WTC11 (cell line): ENCODE measurements around the gene ACSM3.

Source experiments
- ARID4B ChIP-seq: sonication (generic); formaldehyde crosslinking; IDR thresholded peaks from 2 replicates; pipeline ENCODE4 v1.8.0; 2023; ENCODE audit warnings: missing genetic modification reagents, mild to moderate bottlenecking, borderline replicate concordance
- CBFB ChIP-seq: sonication (generic); formaldehyde crosslinking; IDR thresholded peaks from 2 replicates; pipeline ENCODE4 v1.8.1; 2022; ENCODE audit warnings: mild to moderate bottlenecking, low read depth, missing genetic modification reagents
- CREM ChIP-seq: sonication (generic); formaldehyde crosslinking; IDR thresholded peaks from 2 replicates; pipeline ENCODE4 v1.8.1; 2022; ENCODE audit warnings: mild to moderate bottlenecking, missing genetic modification reagents, moderate library complexity
- E2F1 ChIP-seq: sonication (generic); formaldehyde crosslinking; IDR thresholded peaks from 2 replicates; pipeline ENCODE4 v1.8.0; 2022; ENCODE audit warnings: mild to moderate bottlenecking, missing genetic modification reagents
- ELF4 ChIP-seq: sonication (generic); formaldehyde crosslinking; IDR thresholded peaks from 2 replicates; pipeline ENCODE4 v1.8.1; 2022; ENCODE audit warnings: low read depth, mild to moderate bottlenecking, moderate library complexity, missing genetic modification reagents
- IRF1 ChIP-seq: sonication (generic); formaldehyde crosslinking; IDR thresholded peaks from 2 replicates; pipeline ENCODE4 v1.8.0; 2023; ENCODE audit warnings: missing genetic modification reagents
- JUN ChIP-seq: sonication (generic); formaldehyde crosslinking; IDR thresholded peaks from 2 replicates; pipeline ENCODE4 v1.8.0; 2023; ENCODE audit warnings: mild to moderate bottlenecking, missing genetic modification reagents
- MAX ChIP-seq: sonication (generic); formaldehyde crosslinking; IDR thresholded peaks from 2 replicates; pipeline ENCODE4 v1.8.0; 2022; ENCODE audit warnings: mild to moderate bottlenecking, missing genetic modification reagents
- MYBL2 ChIP-seq: sonication (generic); formaldehyde crosslinking; IDR thresholded peaks from 2 replicates; pipeline ENCODE4 v1.8.1; 2023; ENCODE audit warnings: mild to moderate bottlenecking, moderate library complexity, missing genetic modification reagents
- SMAD3 ChIP-seq: sonication (generic); formaldehyde crosslinking; IDR thresholded peaks from 2 replicates; pipeline ENCODE4 v1.8.0; 2022; ENCODE audit warnings: missing genetic modification reagents, mild to moderate bottlenecking, borderline replicate concordance
- USF2 ChIP-seq: sonication (generic); formaldehyde crosslinking; IDR thresholded peaks from 2 replicates; pipeline ENCODE4 v1.8.1; 2023; ENCODE audit warnings: mild to moderate bottlenecking, missing genetic modification reagents, moderate library complexity
- TF ChIP-seq, protein P1 (sequence below): fragments of 200-600 bp; IDR thresholded peaks from 2 replicates; pipeline ENCODE4 v1.8.0; 2022; ENCODE audit warnings: antibody characterized with exemption
- TF ChIP-seq, protein P2 (sequence below): sonication (generic); formaldehyde crosslinking; IDR thresholded peaks from 2 replicates; pipeline ENCODE4 v1.8.1; 2022; ENCODE audit warnings: low read depth, missing genetic modification reagents, borderline replicate concordance
- TF ChIP-seq, protein P3 (sequence below): sonication (generic); formaldehyde crosslinking; conservative IDR thresholded peaks from 2 replicates; pipeline ENCODE4 v1.8.1; 2022; ENCODE audit warnings: mild to moderate bottlenecking, missing genetic modification reagents

DNA sequence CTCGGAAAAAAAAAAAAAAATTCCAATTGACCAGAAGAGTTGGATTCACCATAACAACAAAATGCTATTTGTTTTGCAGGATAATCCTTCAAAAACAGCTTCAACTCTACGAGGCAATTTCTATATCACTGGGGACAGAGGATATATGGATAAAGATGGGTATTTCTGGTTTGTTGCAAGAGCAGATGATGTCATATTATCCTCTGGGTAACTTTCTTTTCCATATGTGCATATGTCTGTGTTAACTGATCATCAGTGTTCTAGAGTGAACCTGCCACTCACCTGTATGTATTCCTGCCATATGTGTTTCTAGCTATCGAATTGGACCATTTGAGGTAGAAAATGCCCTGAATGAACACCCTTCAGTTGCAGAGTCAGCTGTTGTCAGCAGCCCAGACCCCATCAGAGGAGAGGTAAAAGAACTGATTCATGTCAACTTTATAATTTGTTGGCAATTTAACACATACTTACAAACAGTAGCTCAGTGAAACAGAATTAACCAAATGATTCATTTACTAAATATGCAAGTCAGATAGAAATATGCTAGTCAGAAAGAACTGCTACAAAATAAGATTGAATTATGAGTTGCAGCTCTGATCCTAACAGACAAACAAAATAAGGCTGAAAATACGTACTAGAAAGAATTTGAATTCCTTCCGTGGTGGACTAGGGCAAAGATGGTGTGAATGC lies 28.3 kb downstream of the ACSM3 start:
- TF ChIP-seq, protein P1, sequence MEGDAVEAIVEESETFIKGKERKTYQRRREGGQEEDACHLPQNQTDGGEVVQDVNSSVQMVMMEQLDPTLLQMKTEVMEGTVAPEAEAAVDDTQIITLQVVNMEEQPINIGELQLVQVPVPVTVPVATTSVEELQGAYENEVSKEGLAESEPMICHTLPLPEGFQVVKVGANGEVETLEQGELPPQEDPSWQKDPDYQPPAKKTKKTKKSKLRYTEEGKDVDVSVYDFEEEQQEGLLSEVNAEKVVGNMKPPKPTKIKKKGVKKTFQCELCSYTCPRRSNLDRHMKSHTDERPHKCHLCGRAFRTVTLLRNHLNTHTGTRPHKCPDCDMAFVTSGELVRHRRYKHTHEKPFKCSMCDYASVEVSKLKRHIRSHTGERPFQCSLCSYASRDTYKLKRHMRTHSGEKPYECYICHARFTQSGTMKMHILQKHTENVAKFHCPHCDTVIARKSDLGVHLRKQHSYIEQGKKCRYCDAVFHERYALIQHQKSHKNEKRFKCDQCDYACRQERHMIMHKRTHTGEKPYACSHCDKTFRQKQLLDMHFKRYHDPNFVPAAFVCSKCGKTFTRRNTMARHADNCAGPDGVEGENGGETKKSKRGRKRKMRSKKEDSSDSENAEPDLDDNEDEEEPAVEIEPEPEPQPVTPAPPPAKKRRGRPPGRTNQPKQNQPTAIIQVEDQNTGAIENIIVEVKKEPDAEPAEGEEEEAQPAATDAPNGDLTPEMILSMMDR, result no peak
- TF ChIP-seq MAX (CRISPR knock-in tag) (no peak), CBFB (no peak), CREM (no peak), IRF1 (CRISPR knock-in tag) (no peak), ARID4B (CRISPR knock-in tag) (no peak), USF2 (CRISPR knock-in tag) (no peak), E2F1 (no peak), JUN (CRISPR knock-in tag) (no peak), ELF4 (CRISPR knock-in tag) (no peak), MYBL2 (no peak), SMAD3 (CRISPR knock-in tag) (no peak)
- TF ChIP-seq, protein P2, sequence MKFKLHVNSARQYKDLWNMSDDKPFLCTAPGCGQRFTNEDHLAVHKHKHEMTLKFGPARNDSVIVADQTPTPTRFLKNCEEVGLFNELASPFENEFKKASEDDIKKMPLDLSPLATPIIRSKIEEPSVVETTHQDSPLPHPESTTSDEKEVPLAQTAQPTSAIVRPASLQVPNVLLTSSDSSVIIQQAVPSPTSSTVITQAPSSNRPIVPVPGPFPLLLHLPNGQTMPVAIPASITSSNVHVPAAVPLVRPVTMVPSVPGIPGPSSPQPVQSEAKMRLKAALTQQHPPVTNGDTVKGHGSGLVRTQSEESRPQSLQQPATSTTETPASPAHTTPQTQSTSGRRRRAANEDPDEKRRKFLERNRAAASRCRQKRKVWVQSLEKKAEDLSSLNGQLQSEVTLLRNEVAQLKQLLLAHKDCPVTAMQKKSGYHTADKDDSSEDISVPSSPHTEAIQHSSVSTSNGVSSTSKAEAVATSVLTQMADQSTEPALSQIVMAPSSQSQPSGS, result no peak
- TF ChIP-seq, protein P3, sequence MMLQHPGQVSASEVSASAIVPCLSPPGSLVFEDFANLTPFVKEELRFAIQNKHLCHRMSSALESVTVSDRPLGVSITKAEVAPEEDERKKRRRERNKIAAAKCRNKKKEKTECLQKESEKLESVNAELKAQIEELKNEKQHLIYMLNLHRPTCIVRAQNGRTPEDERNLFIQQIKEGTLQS (CRISPR knock-in tag), result no peak
